Urothelium cell line (cell line): Measurements from ENCODE around the gene MED23.

Source experiments
- DNase-seq: peaks from one replicate; pipeline ENCODE4 v3.0.0; 2011; ENCODE audit warnings: low spot score, mixed read lengths
- FAIRE-seq: peaks from 2 replicates; lab custom pipeline; 2011; peaks lifted over from hg19 to GRCh38; lab: Jason Lieb, UNC

The MED23 gene

GRCh38 chr6:131524695-131525336 lies 103.2 kb downstream of the MED23 start:
- DNase-seq (no peak), FAIRE-seq (no peak)

GRCh38 chr6:131523988-131524673 lies 103.9 kb downstream of the MED23 start:
- DNase-seq (no peak), FAIRE-seq (no peak)
